Loucy (cell line): Measurements from ENCODE around the gene DOCK3.
"Not testable (repeated sequence)": the region's sequence is repeated elsewhere in the genome, so short reads cannot be mapped to it uniquely, and the experiment has no call there.

ENCODE experiments used
- H2AFZ ChIP-seq: fragments of 200-600 bp; sonication (generic); 2 replicates; pipeline ENCODE4 v1.6.0; 2016; ENCODE audit warnings: antibody characterized with exemption, mild to moderate bottlenecking, low read length, moderate library complexity
- H3F3A ChIP-seq: fragments of 200-600 bp; 2 replicates; pipeline ENCODE4 v1.6.0; 2016; ENCODE audit warnings: antibody characterized with exemption, low read depth, mild to moderate bottlenecking
- H3K27me3 ChIP-seq: fragments of 200-600 bp; sonication (generic); 2 replicates; pipeline ENCODE4 v1.6.1; 2014; ENCODE audit warnings: low read length, mild to moderate bottlenecking; ENCODE audit not compliant: insufficient read depth, poor library complexity, severe bottlenecking
- H3K36me3 ChIP-seq: fragments of 200-600 bp; sonication (generic); 2 replicates; pipeline ENCODE4 v1.6.1; 2016; ENCODE audit warnings: low read length; ENCODE audit not compliant: insufficient read depth
- H3K4me1 ChIP-seq: fragments of 200-600 bp; sonication (generic); 2 replicates; pipeline ENCODE4 v1.5.1; 2014; ENCODE audit warnings: low read length, mild to moderate bottlenecking; ENCODE audit not compliant: insufficient read depth, poor library complexity, severe bottlenecking
- H3K4me2 ChIP-seq: fragments of 200-600 bp; sonication (generic); 2 replicates; pipeline ENCODE4 v1.6.0; 2014; ENCODE audit warnings: antibody characterized with exemption, low read length, low read depth, mild to moderate bottlenecking; ENCODE audit not compliant: poor library complexity, severe bottlenecking
- H3K4me3 ChIP-seq: fragments of 200-600 bp; sonication (generic); 2 replicates; pipeline ENCODE4 v1.5.1; 2014; ENCODE audit warnings: low read length, mild to moderate bottlenecking, mixed read lengths; ENCODE audit not compliant: poor library complexity, severe bottlenecking
- H3K79me2 ChIP-seq: fragments of 200-600 bp; sonication (generic); 2 replicates; pipeline ENCODE4 v1.6.1; 2014; ENCODE audit warnings: low read length; ENCODE audit not compliant: insufficient read depth
- H3K9ac ChIP-seq: fragments of 200-600 bp; sonication (generic); 2 replicates; pipeline ENCODE4 v1.6.0; 2014; ENCODE audit warnings: mild to moderate bottlenecking, low read depth, low read length, moderate library complexity; ENCODE audit not compliant: poor library complexity, severe bottlenecking
- H3K9me2 ChIP-seq: fragments of 200-600 bp; sonication (generic); replicated peaks from 2 replicates; pipeline ENCODE4 v1.6.1; 2016; ENCODE audit warnings: low read depth, low read length, mixed read lengths
- H3K9me3 ChIP-seq: fragments of 200-600 bp; sonication (generic); 2 replicates; pipeline ENCODE4 v1.6.1; 2014; ENCODE audit warnings: mild to moderate bottlenecking, antibody characterized with exemption, low read length, low read depth; ENCODE audit not compliant: insufficient read depth
- H4K20me1 ChIP-seq: fragments of 200-600 bp; sonication (generic); 2 replicates; pipeline ENCODE4 v1.6.0; 2014; ENCODE audit warnings: antibody characterized with exemption, low read length, mild to moderate bottlenecking; ENCODE audit not compliant: insufficient read depth, poor library complexity, severe bottlenecking
- EZH2phosphoT487 ChIP-seq: fragments of 200-600 bp; IDR thresholded peaks from 2 replicates; pipeline ENCODE4 v1.6.1; 2018; ENCODE audit warnings: antibody characterized with exemption, mild to moderate bottlenecking, moderate library complexity, borderline replicate concordance
- TF ChIP-seq, protein P1 (sequence below): fragments of 200-600 bp; sonication (generic); conservative IDR thresholded peaks from 2 replicates; pipeline ENCODE4 v1.5.1; 2014; ENCODE audit warnings: mild to moderate bottlenecking, antibody characterized with exemption, low read length

The DOCK3 gene

GRCh38 chr3:50972029-50972428, 297.3 kb downstream of the DOCK3 start:
- H4K20me1 ChIP-seq, result no peaks in the 10 kb centered on the region
- H3F3A ChIP-seq, result no peaks in the 10 kb centered on the region
- no peaks in the 10 kb centered on the region for H3K9me3 ChIP-seq
- no peak overlapping the region for H3K4me2 ChIP-seq
- TF ChIP-seq EZH2phosphoT487, result no peak
- TF ChIP-seq, protein P1, sequence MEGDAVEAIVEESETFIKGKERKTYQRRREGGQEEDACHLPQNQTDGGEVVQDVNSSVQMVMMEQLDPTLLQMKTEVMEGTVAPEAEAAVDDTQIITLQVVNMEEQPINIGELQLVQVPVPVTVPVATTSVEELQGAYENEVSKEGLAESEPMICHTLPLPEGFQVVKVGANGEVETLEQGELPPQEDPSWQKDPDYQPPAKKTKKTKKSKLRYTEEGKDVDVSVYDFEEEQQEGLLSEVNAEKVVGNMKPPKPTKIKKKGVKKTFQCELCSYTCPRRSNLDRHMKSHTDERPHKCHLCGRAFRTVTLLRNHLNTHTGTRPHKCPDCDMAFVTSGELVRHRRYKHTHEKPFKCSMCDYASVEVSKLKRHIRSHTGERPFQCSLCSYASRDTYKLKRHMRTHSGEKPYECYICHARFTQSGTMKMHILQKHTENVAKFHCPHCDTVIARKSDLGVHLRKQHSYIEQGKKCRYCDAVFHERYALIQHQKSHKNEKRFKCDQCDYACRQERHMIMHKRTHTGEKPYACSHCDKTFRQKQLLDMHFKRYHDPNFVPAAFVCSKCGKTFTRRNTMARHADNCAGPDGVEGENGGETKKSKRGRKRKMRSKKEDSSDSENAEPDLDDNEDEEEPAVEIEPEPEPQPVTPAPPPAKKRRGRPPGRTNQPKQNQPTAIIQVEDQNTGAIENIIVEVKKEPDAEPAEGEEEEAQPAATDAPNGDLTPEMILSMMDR, result no peak
- H3K4me1 ChIP-seq, result no peaks in the 10 kb centered on the region
- no peaks in the 10 kb centered on the region for H3K9me2 ChIP-seq
- H2AFZ ChIP-seq, result no peak overlapping the region
- H3K79me2 ChIP-seq, result no peaks in the 10 kb centered on the region
- no peaks in the 10 kb centered on the region for H3K36me3 ChIP-seq
- H3K27me3 ChIP-seq, result no peaks in the 10 kb centered on the region
- H3K4me3 ChIP-seq, result no peak overlapping the region
- H3K9ac ChIP-seq, result no peak overlapping the region

DNA sequence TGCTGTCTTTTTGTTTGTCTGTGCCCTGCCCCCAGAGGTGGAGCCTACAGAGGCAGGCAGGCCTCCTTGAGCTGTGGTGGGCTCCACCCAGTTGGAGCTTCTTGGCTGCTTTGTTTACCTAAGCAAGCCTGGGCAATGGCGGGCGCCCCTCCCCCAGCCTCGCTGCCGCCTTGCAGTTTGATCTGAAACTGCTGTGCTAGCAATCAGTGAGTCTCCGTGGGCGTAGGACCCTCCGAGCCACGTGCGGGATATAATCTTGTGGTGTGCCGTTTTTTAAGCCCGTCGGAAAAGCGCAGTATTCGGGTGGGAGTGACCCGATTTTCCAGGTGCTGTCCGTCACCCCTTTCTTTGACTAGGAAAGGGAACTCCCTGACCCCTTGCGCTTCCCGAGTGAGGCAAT, 303.9 kb downstream of the DOCK3 start:
- H3K9me2 ChIP-seq, H3K9me3 ChIP-seq, H2AFZ ChIP-seq, H3K9ac ChIP-seq, H3K4me3 ChIP-seq, H3K27me3 ChIP-seq, H3K79me2 ChIP-seq, H3F3A ChIP-seq, H3K4me1 ChIP-seq, H4K20me1 ChIP-seq, H3K36me3 ChIP-seq, H3K4me2 ChIP-seq: not testable (repeated sequence)

DNA sequence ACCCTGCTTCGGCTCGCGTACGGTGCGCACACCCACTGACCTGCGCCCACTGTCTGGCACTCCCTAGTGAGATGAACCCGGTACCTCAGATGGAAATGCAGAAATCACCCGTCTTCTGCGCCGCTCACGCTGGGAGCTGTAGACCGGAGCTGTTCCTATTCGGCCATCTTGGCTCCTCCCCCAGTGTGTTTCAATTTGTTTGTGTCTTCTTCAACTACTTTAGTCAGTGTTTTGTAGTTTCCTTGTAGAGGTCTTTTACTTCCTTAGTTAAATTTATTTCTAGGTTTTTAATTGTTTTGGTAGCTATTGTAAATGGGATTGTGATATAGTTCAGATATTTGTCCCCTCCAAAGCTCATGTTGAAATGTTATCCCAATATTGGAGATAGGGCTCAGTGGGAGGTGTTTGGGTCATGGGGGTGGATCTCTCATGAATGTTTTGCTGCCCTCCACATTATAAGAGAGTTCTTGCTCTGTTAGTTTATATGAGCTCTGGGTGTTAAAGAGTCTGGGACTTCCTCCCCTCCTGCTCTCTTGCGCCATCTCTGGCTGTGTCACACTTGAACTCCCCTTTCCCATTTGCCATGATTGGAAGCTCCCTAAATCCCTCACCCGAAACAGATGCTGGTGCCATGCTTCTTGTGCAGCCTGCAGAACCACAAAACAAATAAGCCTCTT, 304.4 kb downstream of the DOCK3 start:
- Histone ChIP-seq H3K27me3 (no peaks in the 10 kb centered on the region), H3K4me2 (no peak overlapping the region), H3K4me3 (no peak overlapping the region), H3K9me2 (no peaks in the 10 kb centered on the region), H3K9ac (no peak overlapping the region), H3K36me3 (no peaks in the 10 kb centered on the region), H3K79me2 (no peaks in the 10 kb centered on the region), H2AFZ (no peak overlapping the region), H4K20me1 (no peaks in the 10 kb centered on the region), H3F3A (no peaks in the 10 kb centered on the region), H3K4me1 (no peaks in the 10 kb centered on the region), H3K9me3 (no peaks in the 10 kb centered on the region)
- TF ChIP-seq, protein P1, result peak; percentile 53
- no peak for TF ChIP-seq EZH2phosphoT487
